ENCODE results near the gene OR10H3. TPM values are rescaled to one million over a fixed set of nuclear protein-coding genes. Genes with fewer than 3 reads are reported as not detected.
"Not testable (repeated sequence)": the region's sequence is repeated elsewhere in the genome, so short reads cannot be mapped to it uniquely, and the experiment has no call there.

Gene OR10H3
- total RNA-seq, 1 experiment from 2014 or later, result not detected

DNA sequence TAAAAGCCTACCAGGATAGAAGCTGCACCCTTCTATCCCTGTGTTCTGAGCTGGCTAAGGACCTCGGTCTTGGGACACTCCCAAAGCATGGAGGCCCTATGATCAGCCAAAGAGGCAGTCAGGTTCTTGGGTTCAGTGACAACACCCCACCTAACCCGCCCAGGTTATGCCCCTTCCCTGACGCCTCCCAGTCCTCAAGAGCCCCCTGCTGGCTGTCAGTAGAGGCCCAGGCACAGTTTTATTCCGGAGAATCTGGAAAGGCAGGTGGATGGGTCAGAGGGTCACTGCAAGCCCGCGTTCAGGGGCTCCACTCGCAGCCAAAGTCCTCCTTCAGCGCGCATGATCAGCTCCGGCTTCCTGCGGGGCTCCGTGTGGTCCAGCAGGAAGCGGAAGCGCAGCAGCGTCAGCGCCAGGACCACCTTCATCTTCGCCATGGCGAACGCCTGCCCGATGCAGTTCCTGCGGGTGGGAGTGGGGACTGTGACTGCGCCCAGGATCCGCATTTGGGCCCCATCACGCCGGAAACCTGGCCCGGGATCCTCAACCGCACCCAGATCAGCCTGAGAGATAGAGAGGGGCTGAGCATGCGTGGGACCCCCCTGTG is 22.3 kb downstream of the OR10H3 start:
- no TSS peak for BruUV-seq (replicated peaks)
- POLR2A ChIA-PET, result no interaction called here
- H3K9me3 Mint-ChIP-seq (ENCODE audit: unreplicated experiment), result peaks cover 16% of the 10 kb centered on the region
- no peak for DNase-seq (ENCODE audit: unreplicated experiment)
- no peak overlapping the region for H3K27ac Mint-ChIP-seq (ENCODE audit: low read depth, unreplicated experiment)
- TF ChIP-seq, protein P1, sequence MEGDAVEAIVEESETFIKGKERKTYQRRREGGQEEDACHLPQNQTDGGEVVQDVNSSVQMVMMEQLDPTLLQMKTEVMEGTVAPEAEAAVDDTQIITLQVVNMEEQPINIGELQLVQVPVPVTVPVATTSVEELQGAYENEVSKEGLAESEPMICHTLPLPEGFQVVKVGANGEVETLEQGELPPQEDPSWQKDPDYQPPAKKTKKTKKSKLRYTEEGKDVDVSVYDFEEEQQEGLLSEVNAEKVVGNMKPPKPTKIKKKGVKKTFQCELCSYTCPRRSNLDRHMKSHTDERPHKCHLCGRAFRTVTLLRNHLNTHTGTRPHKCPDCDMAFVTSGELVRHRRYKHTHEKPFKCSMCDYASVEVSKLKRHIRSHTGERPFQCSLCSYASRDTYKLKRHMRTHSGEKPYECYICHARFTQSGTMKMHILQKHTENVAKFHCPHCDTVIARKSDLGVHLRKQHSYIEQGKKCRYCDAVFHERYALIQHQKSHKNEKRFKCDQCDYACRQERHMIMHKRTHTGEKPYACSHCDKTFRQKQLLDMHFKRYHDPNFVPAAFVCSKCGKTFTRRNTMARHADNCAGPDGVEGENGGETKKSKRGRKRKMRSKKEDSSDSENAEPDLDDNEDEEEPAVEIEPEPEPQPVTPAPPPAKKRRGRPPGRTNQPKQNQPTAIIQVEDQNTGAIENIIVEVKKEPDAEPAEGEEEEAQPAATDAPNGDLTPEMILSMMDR (IDR thresholded peaks at IDR 0.05; ENCODE audit: unreplicated experiment), result no peak
- peaks cover 13% of the 10 kb centered on the region for H3K27me3 Mint-ChIP-seq (ENCODE audit: insufficient read depth, unreplicated experiment)
- no peaks in the 10 kb centered on the region for H3K4me1 Mint-ChIP-seq (ENCODE audit: insufficient read depth, unreplicated experiment)
- no peaks in the 10 kb centered on the region for H3K36me3 Mint-ChIP-seq (ENCODE audit: insufficient read depth, unreplicated experiment)
- no peak overlapping the region for H3K4me3 Mint-ChIP-seq (ENCODE audit: unreplicated experiment)
- CTCF ChIA-PET, result no interaction called here
- intact Hi-C loops (cut with micrococcal nuclease), result no loop called here

DNA sequence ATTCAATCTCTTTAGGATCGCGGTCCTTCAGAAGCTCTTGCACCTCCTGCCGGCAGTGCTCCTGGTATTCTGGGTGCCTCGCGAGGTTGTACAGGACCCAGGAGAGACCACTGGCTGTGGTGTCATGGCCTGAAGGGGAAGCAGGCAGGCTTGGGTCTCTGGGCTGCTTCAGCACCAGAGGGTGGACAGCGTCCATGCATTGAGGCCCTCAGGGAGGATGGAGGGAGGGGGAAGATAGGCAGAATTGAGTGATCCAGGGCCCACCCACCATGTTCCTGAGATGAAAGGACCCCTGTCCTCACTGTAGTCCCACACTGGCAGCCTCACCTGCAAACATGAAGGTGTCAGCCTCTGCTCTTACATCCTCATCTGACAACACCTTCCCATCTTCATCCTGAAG is 31.8 kb downstream of the OR10H3 start:
- peaks cover 38% of the 10 kb centered on the region for H3K9me3 Mint-ChIP-seq (ENCODE audit: unreplicated experiment)
- TF ChIP-seq, protein P1 (IDR thresholded peaks at IDR 0.05; ENCODE audit: unreplicated experiment), result no peak

DNA sequence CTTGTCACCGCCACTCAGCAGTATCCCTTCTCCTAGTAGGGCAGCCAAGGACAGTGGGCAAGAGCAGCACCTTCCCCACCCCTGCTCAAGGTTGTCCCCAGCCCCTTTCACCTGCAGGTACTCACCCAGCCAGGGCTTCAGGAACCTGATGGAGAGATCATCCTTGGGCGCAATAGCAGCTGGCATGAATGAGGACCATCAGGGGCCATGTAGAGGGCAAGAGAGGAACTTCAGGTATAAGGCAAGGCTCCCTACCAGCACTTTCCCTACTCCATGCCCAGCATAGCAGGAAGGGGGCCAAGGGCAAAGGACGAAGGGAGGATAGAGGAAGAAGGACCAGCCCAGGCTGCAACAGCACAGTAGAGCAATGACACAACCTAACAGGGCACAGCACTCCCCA is 36.4 kb downstream of the OR10H3 start:
- H3K27ac Mint-ChIP-seq (ENCODE audit: low read depth, unreplicated experiment); H3K27me3 Mint-ChIP-seq (ENCODE audit: insufficient read depth, unreplicated experiment); intact Hi-C loops (cut with micrococcal nuclease); POLR2A ChIA-PET; H3K4me3 Mint-ChIP-seq (ENCODE audit: unreplicated experiment); DNase-seq (ENCODE audit: unreplicated experiment); CTCF ChIA-PET; H3K4me1 Mint-ChIP-seq (ENCODE audit: insufficient read depth, unreplicated experiment); H3K36me3 Mint-ChIP-seq (ENCODE audit: insufficient read depth, unreplicated experiment); BruUV-seq (replicated peaks): not testable (repeated sequence)
- peaks cover 56% of the 10 kb centered on the region for H3K9me3 Mint-ChIP-seq (ENCODE audit: unreplicated experiment)

More for the DNA sequence above, 31.8 kb downstream of the OR10H3 start:
- BruUV-seq (replicated peaks), result no TSS peak
- Mint-ChIP-seq H3K4me3 (ENCODE audit: unreplicated experiment) (no peak overlapping the region), H3K4me1 (ENCODE audit: insufficient read depth, unreplicated experiment) (no peaks in the 10 kb centered on the region), H3K27ac (ENCODE audit: low read depth, unreplicated experiment) (no peak overlapping the region), H3K36me3 (ENCODE audit: insufficient read depth, unreplicated experiment) (no peaks in the 10 kb centered on the region), H3K27me3 (ENCODE audit: insufficient read depth, unreplicated experiment) (no peaks in the 10 kb centered on the region)
- ChIA-PET POLR2A (no interaction called here), CTCF (no interaction called here)
- DNase-seq (ENCODE audit: unreplicated experiment), result no peak
- intact Hi-C loops (cut with micrococcal nuclease), result no loop called here

DNA sequence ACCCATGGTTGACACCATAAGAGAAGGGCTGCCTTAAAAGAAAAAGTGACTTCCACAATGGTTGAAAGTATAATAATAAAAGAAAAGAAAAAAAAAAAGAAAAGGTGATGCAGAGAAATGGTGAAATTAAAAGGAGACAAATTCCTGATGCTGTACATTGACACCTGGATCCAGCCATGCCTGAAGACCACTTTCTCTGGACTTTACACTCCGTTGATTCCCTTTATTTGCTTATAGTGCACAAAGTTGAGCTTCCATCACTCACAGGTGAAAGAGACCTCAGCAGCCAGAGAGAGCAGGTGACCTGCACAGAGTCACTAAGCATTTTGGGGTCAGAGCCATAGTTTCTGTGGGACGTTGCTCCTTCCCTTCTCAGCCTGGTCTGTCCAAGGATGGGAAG is 37.5 kb downstream of the OR10H3 start:
- CTCF ChIA-PET, result interaction anchor here (0.5 kb wide), 1 partner anchor 403 kb away, joined by 3 read pairs; no protein-coding TSS in a partner anchor
- no peaks in the 10 kb centered on the region for H3K36me3 Mint-ChIP-seq (ENCODE audit: insufficient read depth, unreplicated experiment)
- POLR2A ChIA-PET, result no interaction called here

More for the DNA sequence above, 37.5 kb downstream of the OR10H3 start:
- intact Hi-C loops (cut with micrococcal nuclease), result no loop called here
- no peak for DNase-seq (ENCODE audit: unreplicated experiment)
- Mint-ChIP-seq H3K9me3 (ENCODE audit: unreplicated experiment) (peaks cover 52% of the 10 kb centered on the region), H3K4me1 (ENCODE audit: insufficient read depth, unreplicated experiment) (no peaks in the 10 kb centered on the region), H3K27me3 (ENCODE audit: insufficient read depth, unreplicated experiment) (no peaks in the 10 kb centered on the region), H3K27ac (ENCODE audit: low read depth, unreplicated experiment) (no peak overlapping the region), H3K4me3 (ENCODE audit: unreplicated experiment) (no peak overlapping the region)
- TF ChIP-seq, protein P1 (IDR thresholded peaks at IDR 0.05; ENCODE audit: unreplicated experiment), result no peak
- no TSS peak for BruUV-seq (replicated peaks)
